ENCODE data around the gene BIRC2.
"Not testable (repeated sequence)": the region's sequence is repeated elsewhere in the genome, so short reads cannot be mapped to it uniquely, and the experiment has no call there.

BIRC2 gene

GRCh38 chr11:102374633-102375424 is 27.8 kb downstream of the BIRC2 start:
- not testable (repeated sequence) for DNase-seq

- DNase-seq = no peak
Observed at GRCh38 chr11:102375720-102376399, 28.8 kb downstream of the BIRC2 start.

- DNase-seq = no peak
Observed at GRCh38 chr11:102377891-102378290, 30.9 kb downstream of the BIRC2 start.

GRCh38 chr11:102378818-102379217 is 31.8 kb downstream of the BIRC2 start:
- DNase-seq = no peak

GRCh38 chr11:102382384-102382783 is 35.4 kb downstream of the BIRC2 start:
- no peak for DNase-seq

GRCh38 chr11:102383839-102384238 is 36.8 kb downstream of the BIRC2 start:
- DNase-seq = no peak

GRCh38 chr11:102384419-102385079 is 37.5 kb downstream of the BIRC2 start:
- DNase-seq = peak; percentile 42

GRCh38 chr11:102385085-102386007 is 38.3 kb downstream of the BIRC2 start:
- DNase-seq = peak; percentile 28

- DNase-seq = no peak
Observed at GRCh38 chr11:102386136-102386734, 39.2 kb downstream of the BIRC2 start.

- no peak for DNase-seq
Observed at GRCh38 chr11:102387043-102387781, 40.2 kb downstream of the BIRC2 start.

GRCh38 chr11:102389253-102389652 is 42.2 kb downstream of the BIRC2 start:
- DNase-seq = no peak

GRCh38 chr11:102390667-102391465 is 43.9 kb downstream of the BIRC2 start:
- peak; percentile 44 for DNase-seq

GRCh38 chr11:102391549-102392237 is 44.7 kb downstream of the BIRC2 start:
- DNase-seq = no peak

GRCh38 chr11:102393272-102393730 is 46.3 kb downstream of the BIRC2 start:
- no peak for DNase-seq

- no peak for DNase-seq
Observed at GRCh38 chr11:102395720-102396393, 48.8 kb downstream of the BIRC2 start.

- DNase-seq = no peak
Observed at GRCh38 chr11:102396708-102397563, 49.9 kb downstream of the BIRC2 start.

- DNase-seq = no peak
Observed at GRCh38 chr11:102398297-102398696, 51.3 kb downstream of the BIRC2 start.

- DNase-seq = no peak
Observed at GRCh38 chr11:102399189-102399588, 52.2 kb downstream of the BIRC2 start.
